GM21619 (cell line): ENCODE data around the gene STRIP2.
"Not testable (repeated sequence)": the region's sequence is repeated elsewhere in the genome, so short reads cannot be mapped to it uniquely, and the experiment has no call there.

ENCODE experiments used
- ATAC-seq: cut with Tn5 transposase; IDR thresholded peaks from one replicate; pipeline ENCODE4 v1.9.1; 2021; ENCODE audit not compliant: unreplicated experiment

STRIP2 gene

GRCh38 chr7:129450295-129450694 lies 16.1 kb downstream of the STRIP2 start:
- no peak for ATAC-seq

- ATAC-seq: no peak
Measured at GRCh38 chr7:129452589-129453231, 18.5 kb downstream of the STRIP2 start.

- no peak for ATAC-seq
Measured at GRCh38 chr7:129453510-129454248, 19.4 kb downstream of the STRIP2 start.

GRCh38 chr7:129454249-129454551 lies 20.0 kb downstream of the STRIP2 start:
- no peak for ATAC-seq

- ATAC-seq: no peak
Measured at GRCh38 chr7:129456421-129456820, 22.2 kb downstream of the STRIP2 start.

- no peak for ATAC-seq
Measured at GRCh38 chr7:129457101-129457500, 22.9 kb downstream of the STRIP2 start.

- ATAC-seq: no peak
Measured at GRCh38 chr7:129458171-129458570, 23.9 kb downstream of the STRIP2 start.

GRCh38 chr7:129461809-129462208 lies 27.6 kb downstream of the STRIP2 start:
- ATAC-seq: no peak

- ATAC-seq: no peak
Measured at GRCh38 chr7:129462420-129462819, 28.2 kb downstream of the STRIP2 start.

GRCh38 chr7:129464194-129464593 lies 30.0 kb downstream of the STRIP2 start:
- no peak for ATAC-seq

GRCh38 chr7:129465080-129465479 lies 30.8 kb downstream of the STRIP2 start:
- ATAC-seq: no peak

GRCh38 chr7:129466796-129467195 lies 32.6 kb downstream of the STRIP2 start:
- ATAC-seq: no peak

- ATAC-seq: no peak
Measured at GRCh38 chr7:129468087-129468486, 33.9 kb downstream of the STRIP2 start.

- ATAC-seq: no peak
Measured at GRCh38 chr7:129468547-129468946, 34.3 kb downstream of the STRIP2 start.

- ATAC-seq: no peak
Measured at GRCh38 chr7:129469930-129470329, 35.7 kb downstream of the STRIP2 start.

GRCh38 chr7:129470411-129470810 lies 36.2 kb downstream of the STRIP2 start:
- no peak for ATAC-seq

GRCh38 chr7:129471402-129471827 lies 37.2 kb downstream of the STRIP2 start:
- ATAC-seq: no peak

GRCh38 chr7:129475931-129476330 lies 41.7 kb downstream of the STRIP2 start:
- ATAC-seq: not testable (repeated sequence)

- not testable (repeated sequence) for ATAC-seq
Measured at GRCh38 chr7:129476398-129476797, 42.2 kb downstream of the STRIP2 start.

GRCh38 chr7:129479831-129480230 lies 45.6 kb downstream of the STRIP2 start:
- no peak for ATAC-seq

GRCh38 chr7:129480674-129481363 lies 46.6 kb downstream of the STRIP2 start:
- no peak for ATAC-seq

- ATAC-seq: not testable (repeated sequence)
Measured at GRCh38 chr7:129481376-129481775, 47.1 kb downstream of the STRIP2 start.
